ENCODE data around the gene TC2N.

DNA sequence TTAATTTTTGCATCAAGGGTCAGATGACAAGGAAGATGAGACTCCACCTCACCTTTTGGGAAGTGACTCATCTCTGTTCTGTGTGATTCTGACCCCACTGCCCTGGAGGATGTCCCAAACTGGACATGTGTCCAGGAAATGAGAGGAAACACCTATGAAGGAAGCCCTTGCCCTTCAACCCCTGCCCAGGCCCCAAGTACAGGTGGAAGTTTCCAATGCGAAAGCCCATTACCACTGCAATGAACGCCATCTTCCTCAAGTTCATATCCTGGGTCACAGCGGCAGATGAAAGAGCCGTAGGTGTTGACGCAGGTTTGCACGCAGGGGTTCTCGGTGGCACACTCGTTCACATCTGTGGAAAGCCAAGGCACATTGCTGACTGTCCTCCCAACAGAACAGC is 19.6 kb upstream of the TC2N start:
- no peak for TF ChIP-seq EZH2 (IDR thresholded peaks at IDR 0.05; ENCODE audit: borderline replicate concordance, insufficient read depth, low read depth, low read length, poor library complexity, severe bottlenecking)
- TF ChIP-seq, protein P1, sequence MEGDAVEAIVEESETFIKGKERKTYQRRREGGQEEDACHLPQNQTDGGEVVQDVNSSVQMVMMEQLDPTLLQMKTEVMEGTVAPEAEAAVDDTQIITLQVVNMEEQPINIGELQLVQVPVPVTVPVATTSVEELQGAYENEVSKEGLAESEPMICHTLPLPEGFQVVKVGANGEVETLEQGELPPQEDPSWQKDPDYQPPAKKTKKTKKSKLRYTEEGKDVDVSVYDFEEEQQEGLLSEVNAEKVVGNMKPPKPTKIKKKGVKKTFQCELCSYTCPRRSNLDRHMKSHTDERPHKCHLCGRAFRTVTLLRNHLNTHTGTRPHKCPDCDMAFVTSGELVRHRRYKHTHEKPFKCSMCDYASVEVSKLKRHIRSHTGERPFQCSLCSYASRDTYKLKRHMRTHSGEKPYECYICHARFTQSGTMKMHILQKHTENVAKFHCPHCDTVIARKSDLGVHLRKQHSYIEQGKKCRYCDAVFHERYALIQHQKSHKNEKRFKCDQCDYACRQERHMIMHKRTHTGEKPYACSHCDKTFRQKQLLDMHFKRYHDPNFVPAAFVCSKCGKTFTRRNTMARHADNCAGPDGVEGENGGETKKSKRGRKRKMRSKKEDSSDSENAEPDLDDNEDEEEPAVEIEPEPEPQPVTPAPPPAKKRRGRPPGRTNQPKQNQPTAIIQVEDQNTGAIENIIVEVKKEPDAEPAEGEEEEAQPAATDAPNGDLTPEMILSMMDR (IDR thresholded peaks at IDR 0.05) = no peak
